Astrocyte of the cerebellum (primary cell): Measurements from ENCODE around the gene EPAS1.

Experiments
- DNase-seq: peaks from one replicate; pipeline ENCODE4 v3.0.0-alpha.2; 2011; ENCODE audit warnings: low read depth
- H3K4me3 ChIP-seq: 2 replicates; pipeline ENCODE4 v1.5.1; 2011; ENCODE audit warnings: mild to moderate bottlenecking, low read depth, low read length, moderate library complexity
- in situ Hi-C: cut with HindIII; loops from 2 replicates; pipeline ENCODE4 v1.10.0; 2017; ENCODE audit warnings: low sequenced_read_pairs
- TF ChIP-seq, protein P1 (sequence below): IDR thresholded peaks from 2 replicates; pipeline ENCODE4 v1.5.1; 2012; ENCODE audit warnings: low read length, low read depth, moderate library complexity, mild to moderate bottlenecking; ENCODE audit errors: missing control alignments

Gene EPAS1

DNA sequence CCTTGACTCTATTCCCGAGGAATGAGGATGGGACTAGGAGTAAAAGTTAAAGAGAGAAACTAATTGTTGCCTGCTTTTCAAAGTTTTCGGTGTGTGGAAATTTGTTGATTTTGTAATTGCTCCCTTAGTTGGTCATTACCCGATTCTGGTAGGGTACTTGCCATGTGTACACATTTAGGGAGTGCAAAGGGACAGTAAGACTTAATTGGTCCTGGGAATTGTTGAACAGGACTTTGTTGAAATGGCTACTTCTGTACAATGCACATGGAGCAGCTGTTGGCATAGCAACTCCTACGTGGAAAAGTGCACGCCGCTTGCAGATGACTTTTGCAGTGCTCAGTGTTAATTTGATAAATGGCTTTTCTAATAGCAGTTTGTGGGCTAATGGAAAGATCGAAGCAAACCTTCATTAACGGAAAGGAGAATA is 22.9 kb downstream of the EPAS1 start:
- H3K4me3 ChIP-seq, result no peak overlapping the region
- in situ Hi-C loops, result loop anchor here (10.0 kb wide), 1 partner anchor 45 kb away; no protein-coding TSS in a partner anchor

DNA sequence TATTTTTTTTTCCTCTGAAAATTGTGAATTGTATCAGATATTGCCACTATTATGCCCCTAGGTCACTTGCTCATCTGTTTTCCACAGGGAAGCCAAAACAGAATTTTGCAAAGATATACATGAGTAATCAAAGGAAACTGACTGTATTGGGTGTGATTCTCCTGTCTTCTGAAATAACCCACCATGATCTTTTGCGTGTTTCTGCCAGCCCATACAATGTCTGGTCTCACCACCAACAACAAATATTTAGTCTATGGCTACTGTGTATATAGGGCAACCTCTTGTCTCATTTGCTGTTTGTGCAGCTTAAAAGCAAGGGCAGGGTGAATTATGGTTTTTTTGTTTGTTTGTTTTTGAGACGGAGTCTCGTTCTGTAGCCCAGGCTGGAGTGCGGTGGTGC is 26.5 kb downstream of the EPAS1 start:
- no peak for DNase-seq
- H3K4me3 ChIP-seq, result no peak overlapping the region
- in situ Hi-C loops, result loop anchor here (10.0 kb wide), 1 partner anchor 49 kb away; no protein-coding TSS in a partner anchor
- TF ChIP-seq, protein P1, sequence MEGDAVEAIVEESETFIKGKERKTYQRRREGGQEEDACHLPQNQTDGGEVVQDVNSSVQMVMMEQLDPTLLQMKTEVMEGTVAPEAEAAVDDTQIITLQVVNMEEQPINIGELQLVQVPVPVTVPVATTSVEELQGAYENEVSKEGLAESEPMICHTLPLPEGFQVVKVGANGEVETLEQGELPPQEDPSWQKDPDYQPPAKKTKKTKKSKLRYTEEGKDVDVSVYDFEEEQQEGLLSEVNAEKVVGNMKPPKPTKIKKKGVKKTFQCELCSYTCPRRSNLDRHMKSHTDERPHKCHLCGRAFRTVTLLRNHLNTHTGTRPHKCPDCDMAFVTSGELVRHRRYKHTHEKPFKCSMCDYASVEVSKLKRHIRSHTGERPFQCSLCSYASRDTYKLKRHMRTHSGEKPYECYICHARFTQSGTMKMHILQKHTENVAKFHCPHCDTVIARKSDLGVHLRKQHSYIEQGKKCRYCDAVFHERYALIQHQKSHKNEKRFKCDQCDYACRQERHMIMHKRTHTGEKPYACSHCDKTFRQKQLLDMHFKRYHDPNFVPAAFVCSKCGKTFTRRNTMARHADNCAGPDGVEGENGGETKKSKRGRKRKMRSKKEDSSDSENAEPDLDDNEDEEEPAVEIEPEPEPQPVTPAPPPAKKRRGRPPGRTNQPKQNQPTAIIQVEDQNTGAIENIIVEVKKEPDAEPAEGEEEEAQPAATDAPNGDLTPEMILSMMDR, result no peak

More for the DNA sequence above, 22.9 kb downstream of the EPAS1 start:
- no peak for DNase-seq
- TF ChIP-seq, protein P1, result no peak

DNA sequence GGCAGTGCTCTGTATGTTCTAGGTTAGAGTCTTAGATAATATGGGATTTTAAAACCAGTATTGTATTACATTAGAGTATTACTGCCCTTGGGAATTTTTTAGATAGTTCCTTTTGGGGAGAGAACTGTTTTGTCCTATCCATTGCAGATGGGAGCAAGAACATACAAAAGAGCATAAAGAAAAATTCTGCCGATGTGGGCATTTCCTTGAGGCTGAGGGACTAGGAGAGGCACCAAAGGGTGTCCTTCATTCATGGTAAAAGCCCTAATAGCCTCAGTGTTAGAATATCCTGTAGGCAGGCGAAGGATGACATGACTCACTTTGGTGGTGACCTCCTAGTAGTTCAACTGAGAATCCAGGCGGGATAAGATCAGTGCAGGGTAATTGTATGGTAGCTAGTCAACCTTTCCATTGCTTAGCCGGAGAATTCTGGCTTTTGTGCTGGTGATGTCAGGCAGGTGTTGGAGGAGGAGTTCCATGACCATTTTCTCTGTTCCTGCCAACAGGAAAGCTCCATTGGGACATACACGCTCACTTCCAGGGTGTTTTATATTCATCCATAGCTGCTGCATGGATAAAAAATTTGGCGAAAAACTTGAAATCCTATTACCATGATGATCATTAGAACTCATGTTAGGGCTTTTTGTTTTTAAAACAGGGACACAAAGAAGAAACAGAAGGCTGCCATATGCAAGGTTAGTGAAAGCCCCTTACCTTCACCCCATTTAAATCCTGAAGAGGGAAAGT is 28.1 kb downstream of the EPAS1 start:
- TF ChIP-seq, protein P1, result no peak
- in situ Hi-C loops, result loop anchor here (5.0 to 10.0 kb wide), 2 partner anchors 51 to 88 kb away; no protein-coding TSS in a partner anchor
- H3K4me3 ChIP-seq, result no peak overlapping the region
- no peak for DNase-seq

DNA sequence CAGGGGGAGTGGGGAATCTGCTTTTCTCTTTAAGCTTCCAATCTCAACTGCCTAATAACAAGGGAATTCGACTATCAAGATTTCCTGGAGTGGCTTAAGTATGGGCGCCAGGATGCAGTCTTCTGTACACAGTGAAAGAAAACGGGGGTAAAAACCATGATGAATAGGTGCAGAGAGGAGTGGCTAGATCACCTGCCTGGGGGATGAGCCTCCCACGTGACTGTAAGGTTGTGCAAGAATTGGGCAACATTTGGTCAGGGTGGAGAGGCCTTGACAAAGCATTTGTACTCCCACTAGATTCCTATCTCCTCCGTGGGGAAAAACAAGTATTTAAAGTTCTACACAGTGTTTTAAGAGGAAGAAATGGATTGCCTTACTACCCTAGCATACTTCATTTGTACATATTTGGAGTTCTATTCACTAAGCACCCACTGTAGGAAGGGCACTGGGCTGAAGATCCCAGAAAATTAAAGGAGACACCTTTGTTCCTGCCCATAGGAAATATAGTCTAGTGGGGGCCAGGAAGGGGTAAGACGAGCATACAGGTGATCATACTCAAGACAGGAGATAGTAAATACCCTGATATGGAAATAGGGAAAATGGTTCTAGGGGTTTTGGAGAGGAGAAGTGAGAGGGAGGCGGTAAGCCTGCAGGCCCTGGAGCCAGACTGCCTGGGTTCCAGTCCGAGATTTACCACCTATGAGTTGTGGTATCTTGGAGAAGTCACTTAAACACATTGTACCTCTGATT is 29.2 kb downstream of the EPAS1 start:
- no peak overlapping the region for H3K4me3 ChIP-seq
- TF ChIP-seq, protein P1, result no peak
- no peak for DNase-seq
- in situ Hi-C loops, result loop anchor here (5.0 to 10.0 kb wide), 2 partner anchors 52 to 89 kb away; no protein-coding TSS in a partner anchor

DNA sequence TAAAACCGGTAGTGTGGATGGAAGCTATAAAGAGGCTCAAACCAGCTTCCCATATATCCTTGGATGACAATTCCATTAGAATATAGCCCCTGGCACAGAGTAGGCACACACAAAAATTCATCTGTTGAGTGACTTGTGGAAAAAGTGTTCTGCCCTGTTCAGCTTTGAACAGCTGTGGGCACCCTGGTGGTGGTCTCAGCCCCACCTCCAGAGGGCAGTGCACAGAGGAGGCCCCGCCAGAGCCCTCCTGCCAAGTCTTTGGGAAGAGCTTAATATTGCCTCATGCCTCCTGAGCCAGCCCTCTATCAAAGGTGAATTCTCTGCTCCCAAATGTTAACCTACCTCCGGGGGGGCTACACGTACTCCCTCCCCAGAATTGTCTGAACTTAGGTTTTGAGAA is 30.4 kb downstream of the EPAS1 start:
- in situ Hi-C loops, result loop anchor here (5.0 to 10.0 kb wide), 2 partner anchors 53 to 90 kb away; no protein-coding TSS in a partner anchor
- H3K4me3 ChIP-seq, result no peak overlapping the region
- TF ChIP-seq, protein P1, result peak; percentile 6
- no peak for DNase-seq

DNA sequence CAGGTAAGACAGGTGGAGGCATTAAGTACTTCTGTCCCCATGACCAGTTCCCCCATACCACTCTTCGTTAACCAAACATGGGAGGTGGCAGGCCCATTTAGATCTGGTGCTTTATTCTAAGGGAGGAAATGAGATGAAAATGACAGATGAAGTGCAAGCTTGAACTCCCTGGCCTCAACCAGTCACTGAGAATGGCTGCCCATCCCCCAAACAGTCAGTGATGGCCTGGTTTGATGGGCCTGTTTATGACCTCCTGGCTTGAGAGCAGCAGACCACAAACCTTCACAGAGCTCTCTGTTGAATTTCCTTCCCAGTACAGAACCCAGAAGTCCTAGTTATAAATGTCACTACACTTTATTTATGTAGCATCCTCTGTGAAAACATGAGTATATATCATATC is 31.1 kb downstream of the EPAS1 start:
- no peak for DNase-seq
- in situ Hi-C loops, result loop anchor here (5.0 to 10.0 kb wide), 2 partner anchors 53 to 91 kb away; no protein-coding TSS in a partner anchor
- no peak overlapping the region for H3K4me3 ChIP-seq
- TF ChIP-seq, protein P1, result no peak
